Stimulated activated CD4-positive, alpha-beta T cell treated with anti-CD3 and anti-CD28 coated beads, Interleukin-1b, Interleukin-23, amount 100 ng/mL, for 24 hours (primary cell): ENCODE data around the gene PPP1R12B.
A peak's percentile ranks its signal among the peaks of the same experiment; 100 is the strongest.
"Not testable (repeated sequence)": the region's sequence is repeated elsewhere in the genome, so short reads cannot be mapped to it uniquely, and the experiment has no call there.

Experiments used
- DNase-seq, 4 experiments: peaks; one replicate each; pipeline ENCODE4 v3.0.0-alpha.2; 2020; ENCODE audit warnings: low read depth in 4 of 4, low spot score in 1 of 4

Gene PPP1R12B

GRCh38 chr1:202599669-202600431 is 251.4 kb downstream of the PPP1R12B start:
- peak in 2 of 4 experiments; percentile 6 to 8 for DNase-seq

- DNase-seq, result no peak
These were observed 252.0 kb downstream of the PPP1R12B start for GRCh38 chr1:202600432-202601041.

- no peak for DNase-seq
These were observed 254.9 kb downstream of the PPP1R12B start for GRCh38 chr1:202603435-202603834.

- no peak for DNase-seq
These were observed 257.0 kb downstream of the PPP1R12B start for GRCh38 chr1:202605515-202605914.

- DNase-seq, result not testable (repeated sequence)
These were observed 263.5 kb downstream of the PPP1R12B start for GRCh38 chr1:202612036-202612435.

- DNase-seq, result no peak
These were observed 265.1 kb downstream of the PPP1R12B start for GRCh38 chr1:202613571-202613970.

GRCh38 chr1:202614363-202615207 is 266.1 kb downstream of the PPP1R12B start:
- DNase-seq, result not testable (repeated sequence)

- not testable (repeated sequence) for DNase-seq
These were observed 266.7 kb downstream of the PPP1R12B start for GRCh38 chr1:202615208-202615500.

GRCh38 chr1:202615501-202616354 is 267.2 kb downstream of the PPP1R12B start:
- no peak for DNase-seq

- no peak for DNase-seq
These were observed 267.9 kb downstream of the PPP1R12B start for GRCh38 chr1:202616355-202616915.

- not testable (repeated sequence) for DNase-seq
These were observed 270.5 kb downstream of the PPP1R12B start for GRCh38 chr1:202619012-202619411.

- DNase-seq, result no peak
These were observed 271.0 kb downstream of the PPP1R12B start for GRCh38 chr1:202619505-202619904.

GRCh38 chr1:202620036-202620435 is 271.5 kb downstream of the PPP1R12B start:
- not testable (repeated sequence) for DNase-seq

GRCh38 chr1:202621446-202621845 is 272.9 kb downstream of the PPP1R12B start:
- DNase-seq, result no peak

GRCh38 chr1:202622388-202622787 is 273.9 kb downstream of the PPP1R12B start:
- DNase-seq, result no peak

- no peak for DNase-seq
These were observed 274.6 kb downstream of the PPP1R12B start for GRCh38 chr1:202623075-202623474.

- not testable (repeated sequence) for DNase-seq
These were observed 275.0 kb downstream of the PPP1R12B start for GRCh38 chr1:202623476-202623875.

GRCh38 chr1:202624088-202624780 is 275.7 kb downstream of the PPP1R12B start:
- DNase-seq, result no peak

- no peak for DNase-seq
These were observed 276.2 kb downstream of the PPP1R12B start for GRCh38 chr1:202624781-202625108.
